A549 (cell line): Measurements from ENCODE around the gene PXK. TPM values are rescaled to one million over a fixed set of nuclear protein-coding genes. Genes with fewer than 3 reads are reported as not detected.

Experiments
- ATAC-seq, 2 experiments: fragments of 200-7000 bp in 1 of 2; fragments of >200 bp in 1 of 2; cut with Nextera tagmentation in 1 of 2; cut with Tn5 transposase in 1 of 2; 3 replicates each; pipeline versions ENCODE4 v1.8.0 to v1.9.1; 2018 to 2020; ENCODE audit warnings: mild to moderate bottlenecking in 1 of 2, moderate library complexity in 1 of 2
- CTCF ChIA-PET: fragments of 300-600 bp; sonication (Branson Sonifier 250); formaldehyde crosslinking; extraction: SDS; loops from one replicate; lab custom pipeline; 2021; ENCODE audit warnings: antibody characterized with exemption, inconsistent platforms; lab: Yijun Ruan, JAX
- POLR2A ChIA-PET: fragments of 350-600 bp; formaldehyde crosslinking; extraction: SDS; loops from one replicate; lab custom pipeline; 2021; ENCODE audit warnings: antibody characterized with exemption, inconsistent platforms; lab: Yijun Ruan, JAX
- DNase-seq, 2 experiments: peaks; one replicate each; pipeline versions ENCODE4 v3.0.0 to v3.0.0-alpha.2; 2011 to 2016; ENCODE audit warnings: low read depth in 1 of 2, low spot score in 1 of 2
- FAIRE-seq: peaks from 2 replicates; lab custom pipeline; 2011; peaks lifted over from hg19 to GRCh38; lab: Jason Lieb, UNC
- H3K27ac ChIP-seq, 2 experiments: fragments of >200 bp; sonication (Bioruptor Twin); formaldehyde crosslinking; 3 replicates each; pipeline ENCODE4 v1.5.1; 2016 to 2017
- H3K4me1 ChIP-seq: fragments of >200 bp; sonication (Bioruptor Twin); formaldehyde crosslinking; 3 replicates; pipeline ENCODE4 v1.6.1; 2016
- H3K4me2 ChIP-seq: fragments of >200 bp; sonication (Bioruptor Twin); formaldehyde crosslinking; 3 replicates; pipeline ENCODE4 v1.6.1; 2016
- H3K4me3 ChIP-seq: fragments of >200 bp; sonication (Bioruptor Twin); formaldehyde crosslinking; 3 replicates; pipeline ENCODE4 v1.5.1; 2016
- H3K9me3 ChIP-seq: fragments of >200 bp; sonication (Bioruptor Twin); formaldehyde crosslinking; 3 replicates; pipeline ENCODE4 v1.6.1; 2016
- CHD2 ChIP-seq: fragments of 150-350 bp; IDR thresholded peaks from 2 replicates; pipeline ENCODE4 v1.6.1; 2014; ENCODE audit warnings: low read length; ENCODE audit not compliant: partially characterized antibody
- EP300 ChIP-seq, 2 experiments: fragments of >200 bp; sonication (Bioruptor Twin); formaldehyde crosslinking; IDR thresholded peaks; 2 replicates in 1 of 2; 3 replicates in 1 of 2; pipeline ENCODE4 v1.6.1; 2016 to 2017
- GATA3 ChIP-seq: IDR thresholded peaks from 2 replicates; pipeline ENCODE4 v1.6.1; 2012; ENCODE audit warnings: borderline replicate concordance
- HDAC2 ChIP-seq: fragments of 200-600 bp; sonication (generic); IDR thresholded peaks from 2 replicates; pipeline ENCODE4 v1.6.1; 2016
- HEYL ChIP-seq: fragments of 250-450 bp; sonication (Bioruptor Pico); IDR thresholded peaks from 2 replicates; pipeline ENCODE4 v1.8.0; 2021; ENCODE audit warnings: mild to moderate bottlenecking, moderate library complexity
- HOXA7 ChIP-seq: fragments of 250-450 bp; sonication (Bioruptor Pico); IDR thresholded peaks from 2 replicates; pipeline ENCODE4 v1.5.0; 2020; ENCODE audit warnings: mild to moderate bottlenecking, moderate library complexity
- HOXB5 ChIP-seq: fragments of 250-450 bp; sonication (Bioruptor Pico); IDR thresholded peaks from 2 replicates; pipeline ENCODE4 v1.5.0; 2020; ENCODE audit warnings: mild to moderate bottlenecking, moderate library complexity
- JUNB ChIP-seq: fragments of >200 bp; sonication (Bioruptor Twin); formaldehyde crosslinking; IDR thresholded peaks from 2 replicates; pipeline ENCODE4 v1.6.1; 2016
- KDM5A ChIP-seq: fragments of 200-600 bp; sonication (generic); IDR thresholded peaks from 2 replicates; pipeline ENCODE4 v1.6.1; 2016; ENCODE audit warnings: antibody characterized with exemption, mild to moderate bottlenecking
- MAZ ChIP-seq: fragments of 150-350 bp; IDR thresholded peaks from 2 replicates; pipeline ENCODE4 v1.6.1; 2014; ENCODE audit warnings: antibody characterized with exemption, low read depth, low read length, borderline replicate concordance
- NPAS2 ChIP-seq: fragments of 250-450 bp; sonication (Bioruptor Pico); IDR thresholded peaks from 2 replicates; pipeline ENCODE4 v1.8.0; 2022; ENCODE audit warnings: mild to moderate bottlenecking, moderate library complexity, borderline replicate concordance
- NR3C1 ChIP-seq: fragments of >200 bp; sonication (Bioruptor Twin); formaldehyde crosslinking; IDR thresholded peaks from 3 replicates; pipeline ENCODE4 v1.6.1; 2017
- RCOR1 ChIP-seq: fragments of 150-350 bp; IDR thresholded peaks from 2 replicates; pipeline ENCODE4 v1.6.1; 2014; ENCODE audit warnings: antibody characterized with exemption, low read length, low read depth
- REST ChIP-seq: fragments of 200-600 bp; sonication (generic); IDR thresholded peaks from 2 replicates; pipeline ENCODE4 v1.6.1; 2016; ENCODE audit warnings: antibody characterized with exemption, mild to moderate bottlenecking, moderate library complexity
- SMC3 ChIP-seq: fragments of >200 bp; sonication (Bioruptor Twin); formaldehyde crosslinking; IDR thresholded peaks from 3 replicates; pipeline ENCODE4 v1.6.1; 2018; ENCODE audit warnings: inconsistent platforms
- USF2 ChIP-seq: fragments of 450-650 bp; IDR thresholded peaks from 2 replicates; pipeline ENCODE4 v1.6.1; 2014; ENCODE audit warnings: antibody characterized with exemption
- ZC3H11A ChIP-seq: fragments of 450-650 bp; IDR thresholded peaks from 2 replicates; pipeline ENCODE4 v1.6.1; 2014; ENCODE audit warnings: antibody characterized with exemption, mild to moderate bottlenecking
- ZFP36 ChIP-seq: fragments of 450-650 bp; IDR thresholded peaks from 2 replicates; pipeline ENCODE4 v1.6.1; 2014; ENCODE audit warnings: borderline replicate concordance; ENCODE audit not compliant: partially characterized antibody
- WGBS: methylation state at CpG from one replicate; pipeline ENCODE4 v1.1.6; 2017; ENCODE audit errors: missing lambda C conversion rate; 5-methylcytosine and 5-hydroxymethylcytosine counted together
- polyA plus RNA-seq, 4 experiments: library from polyadenylated mRNA; depleted of rRNA in 3 of 4; stranded (reverse); fragments of >200 nt; fragmentation: RNase III in 1 of 4; extraction: RNeasy Plus Mini Kit Qiagen cat#74134 plus additional on column Dnase treatment in 1 of 4; gene quantifications; 2 replicates in 3 of 4; 3 replicates in 1 of 4; pipeline ENCODE4 v1.2.3, GENCODE V29; 2011 to 2017

The PXK gene
- polyA plus RNA-seq, 2 of the 4 experiments (the other 2 are of a cell fraction): 4.4 to 10.5 TPM

- FAIRE-seq (no peak), DNase-seq (no peak), ATAC-seq (no peak)
- TF ChIP-seq GATA3 (no peak), EP300 (IDR thresholded peaks at IDR 0.05) (no peak), KDM5A (no peak), NPAS2 (CRISPR knock-in tag) (no peak), HDAC2 (no peak)
- H3K27ac ChIP-seq: no peak overlapping the region
- H3K9me3 ChIP-seq: no peaks in the 10 kb centered on the region
- CTCF ChIA-PET: interaction anchor here (0.9 to 1.3 kb wide), 2 partner anchors 88 to 91 kb away, joined by 3 to 4 read pairs; no protein-coding TSS in a partner anchor
- POLR2A ChIA-PET: no interaction called here
- 82% methylated on average over 3 of the region's 3 CpGs for WGBS
- H3K4me2 ChIP-seq: no peak overlapping the region
- H3K4me1 ChIP-seq: no peaks in the 10 kb centered on the region
- H3K4me3 ChIP-seq: no peak overlapping the region
Observed at GRCh38 chr3:58323529-58324390, 8.9 kb upstream of the PXK start.

- no peak for ATAC-seq
- TF ChIP-seq JUNB (no peak), ZC3H11A (no peak), ZFP36 (no peak), HOXB5 (CRISPR knock-in tag) (no peak), SMC3 (no peak), CHD2 (no peak), NR3C1 (no peak), HDAC2 (no peak)
- TF ChIP-seq, all 56 proteins: peak for 0
Observed at GRCh38 chr3:58324391-58325390, 8.0 kb upstream of the PXK start.

GRCh38 chr3:58325525-58325992, 7.1 kb upstream of the PXK start:
- ChIA-PET POLR2A (no interaction called here), CTCF (interaction anchor here (0.8 to 1.6 kb wide), 3 partner anchors 17 to 208 kb away, joined by 3 to 4 read pairs (median 4); partner anchors contain the start of genes HTD2 and RPP14)
- WGBS: 75% methylated on average over 2 of the region's 2 CpGs
- no peak overlapping the region for H3K27ac ChIP-seq
- no peak overlapping the region for H3K4me3 ChIP-seq
- TF ChIP-seq HDAC2: no peak
- TF ChIP-seq USF2: no peak
- no peak overlapping the region for H3K4me2 ChIP-seq
- DNase-seq (no peak), ATAC-seq (no peak), FAIRE-seq (no peak)
- no peaks in the 10 kb centered on the region for H3K9me3 ChIP-seq
- no peaks in the 10 kb centered on the region for H3K4me1 ChIP-seq

More at GRCh38 chr3:58324391-58325390, 8.0 kb upstream of the PXK start:
- DNase-seq (no peak), FAIRE-seq (no peak)
- Histone ChIP-seq H3K27ac (no peak overlapping the region), H3K4me2 (no peak overlapping the region), H3K4me1 (no peaks in the 10 kb centered on the region), H3K9me3 (no peaks in the 10 kb centered on the region), H3K4me3 (no peak overlapping the region)
- 90% methylated on average over 5 of the region's 7 CpGs for WGBS
- ChIA-PET POLR2A (no interaction called here), CTCF (interaction anchor here (0.6 to 1.6 kb wide), 5 partner anchors 16 to 305 kb away, joined by 3 to 7 read pairs (median 4); partner anchors contain the start of genes HTD2 and RPP14)

GRCh38 chr3:58326267-58326900, 6.3 kb upstream of the PXK start:
- Histone ChIP-seq H3K4me1 (no peaks in the 10 kb centered on the region), H3K4me2 (no peak overlapping the region), H3K4me3 (no peak overlapping the region), H3K9me3 (no peaks in the 10 kb centered on the region), H3K27ac (no peak overlapping the region)
- WGBS: 83% methylated on average over 8 of the region's 8 CpGs
- no peak for TF ChIP-seq RCOR1
- TF ChIP-seq HOXA7 (CRISPR knock-in tag): no peak
- TF ChIP-seq MAZ: no peak
- no peak for TF ChIP-seq HEYL (CRISPR knock-in tag)
- no peak for TF ChIP-seq REST
- no peak for TF ChIP-seq USF2
- TF ChIP-seq NPAS2 (CRISPR knock-in tag): no peak
- no peak for FAIRE-seq
- ATAC-seq: no peak
- ChIA-PET CTCF (interaction anchor here (1.2 kb wide), 1 partner anchor 242 kb away, joined by 4 read pairs; no protein-coding TSS in a partner anchor), POLR2A (no interaction called here)
- no peak for DNase-seq
